GM23338 (cell line): ENCODE measurements around the gene EDEM3. TPM values are rescaled to one million over a fixed set of nuclear protein-coding genes. Genes with fewer than 3 reads are reported as not detected.

ENCODE experiments used
- ATAC-seq: fragments of 200-7000 bp; cut with Tn5 transposase; 3 replicates; pipeline ENCODE4 v1.9.1; 2020
- DNase-seq: peaks from one replicate; pipeline ENCODE4 v3.0.0-alpha.2; 2015; ENCODE audit warnings: low spot score
- H2AFZ ChIP-seq: fragments of 200-600 bp; sonication (generic); 2 replicates; pipeline ENCODE4 v1.8.0; 2016; ENCODE audit warnings: antibody characterized with exemption, mild to moderate bottlenecking, moderate library complexity
- H3F3A ChIP-seq: fragments of 200-600 bp; sonication (generic); replicated peaks from 2 replicates; pipeline ENCODE4 v1.8.0; 2017; ENCODE audit warnings: antibody characterized with exemption, mixed run types, low read depth
- H3K27ac ChIP-seq: fragments of 200-600 bp; sonication (generic); 2 replicates; pipeline ENCODE4 v1.6.1; 2016; ENCODE audit warnings: low read depth
- H3K27me3 ChIP-seq: fragments of 200-600 bp; sonication (generic); 2 replicates; pipeline ENCODE4 v1.8.0; 2016; ENCODE audit warnings: mild to moderate bottlenecking, mixed run types, moderate library complexity; ENCODE audit not compliant: insufficient read depth
- H3K36me3 ChIP-seq: fragments of 200-600 bp; sonication (generic); 2 replicates; pipeline ENCODE4 v1.8.0; 2016; ENCODE audit warnings: mild to moderate bottlenecking; ENCODE audit not compliant: insufficient read depth
- H3K4me1 ChIP-seq: fragments of 200-600 bp; sonication (generic); 2 replicates; pipeline ENCODE4 v1.8.0; 2016; ENCODE audit warnings: mild to moderate bottlenecking, moderate library complexity; ENCODE audit not compliant: insufficient read depth
- H3K4me2 ChIP-seq: fragments of 200-600 bp; sonication (generic); 2 replicates; pipeline ENCODE4 v1.7.1; 2017; ENCODE audit warnings: mixed run types
- H3K4me3 ChIP-seq: fragments of 200-600 bp; sonication (generic); 2 replicates; pipeline ENCODE4 v1.6.1; 2016; ENCODE audit warnings: mixed run types
- H3K79me2 ChIP-seq: fragments of 200-600 bp; sonication (generic); replicated peaks from 2 replicates; pipeline ENCODE4 v1.8.0; 2017; ENCODE audit warnings: mild to moderate bottlenecking; ENCODE audit not compliant: insufficient read depth
- H3K9me2 ChIP-seq: fragments of 200-600 bp; sonication (generic); 2 replicates; pipeline ENCODE4 v1.8.0; 2017; ENCODE audit not compliant: insufficient read depth
- H4K20me1 ChIP-seq: fragments of 200-600 bp; sonication (generic); replicated peaks from 2 replicates; pipeline ENCODE4 v1.8.0; 2017; ENCODE audit warnings: mild to moderate bottlenecking; ENCODE audit not compliant: insufficient read depth
- H3K27ac Mint-ChIP-seq: 2 replicates; pipeline ENCODE4 v1.8.0; 2020; ENCODE audit warnings: inconsistent platforms, mild to moderate bottlenecking, moderate library complexity, mixed read lengths
- H3K27me3 Mint-ChIP-seq: 3 replicates; pipeline ENCODE4 v1.8.0; 2022; ENCODE audit warnings: low read depth, mild to moderate bottlenecking, moderate library complexity, mixed read lengths, inconsistent platforms; ENCODE audit not compliant: insufficient read depth, poor library complexity
- H3K36me3 Mint-ChIP-seq: 3 replicates; pipeline ENCODE4 v1.8.0; 2021; ENCODE audit warnings: low read depth, mild to moderate bottlenecking, inconsistent platforms, moderate library complexity, mixed read lengths
- H3K4me1 Mint-ChIP-seq: 3 replicates; pipeline ENCODE4 v1.8.0; 2020; ENCODE audit warnings: mild to moderate bottlenecking, inconsistent platforms, mixed read lengths
- H3K4me3 Mint-ChIP-seq: 3 replicates; pipeline ENCODE4 v1.8.0; 2021; ENCODE audit warnings: moderate library complexity, mild to moderate bottlenecking, inconsistent platforms, mixed read lengths
- H3K9me3 Mint-ChIP-seq: 3 replicates; pipeline ENCODE4 v1.8.0; 2020; ENCODE audit warnings: moderate library complexity, mild to moderate bottlenecking, inconsistent platforms, mixed read lengths
- CREB1 ChIP-seq: fragments of 250-450 bp; sonication (Bioruptor Pico); IDR thresholded peaks from 2 replicates; pipeline ENCODE4 v1.5.0; 2020; ENCODE audit warnings: low read depth, mild to moderate bottlenecking, moderate library complexity
- EZH2 ChIP-seq: fragments of 200-600 bp; sonication (generic); IDR thresholded peaks from one replicate; pipeline ENCODE4 v1.8.0; 2017; ENCODE audit warnings: antibody characterized with exemption, mild to moderate bottlenecking, low read depth; ENCODE audit not compliant: unreplicated experiment
- EZH2phosphoT487 ChIP-seq: fragments of 200-600 bp; sonication (generic); IDR thresholded peaks from one replicate; pipeline ENCODE4 v1.8.1; 2018; ENCODE audit warnings: antibody characterized with exemption; ENCODE audit not compliant: unreplicated experiment
- JUNB ChIP-seq: IDR thresholded peaks from one replicate; pipeline ENCODE4 v1.6.1; 2016; ENCODE audit warnings: antibody characterized with exemption; ENCODE audit not compliant: unreplicated experiment
- NANOG ChIP-seq: IDR thresholded peaks from 2 replicates; pipeline ENCODE4 v1.6.1; 2016; ENCODE audit warnings: antibody characterized with exemption, borderline replicate concordance
- POLR2AphosphoS5 ChIP-seq: IDR thresholded peaks from 2 replicates; pipeline ENCODE4 v1.6.1; 2016; ENCODE audit warnings: antibody characterized with exemption, low read depth
- STAT1 ChIP-seq: IDR thresholded peaks from one replicate; pipeline ENCODE4 v1.6.1; 2016; ENCODE audit warnings: antibody characterized with exemption; ENCODE audit not compliant: unreplicated experiment
- ZNF114 ChIP-seq: fragments of 250-450 bp; sonication (Bioruptor Pico); IDR thresholded peaks from 2 replicates; pipeline ENCODE4 v1.5.0; 2020; ENCODE audit warnings: mild to moderate bottlenecking, moderate library complexity
- ZNF331 ChIP-seq: fragments of 250-450 bp; sonication (Bioruptor Pico); IDR thresholded peaks from 2 replicates; pipeline ENCODE4 v1.5.0; 2020; ENCODE audit warnings: low read depth, mild to moderate bottlenecking, moderate library complexity
- polyA plus RNA-seq: library from polyadenylated mRNA; unstranded; fragments of >200 nt; fragmentation: Nextera tagmentation; extraction: Ambion mirVana; gene quantifications from 2 replicates; pipeline ENCODE4 v1.2.1, GENCODE V29; 2016
- total RNA-seq: library from RNA; depleted of rRNA; stranded (reverse); fragments of >200 nt; shearing (Covaris generic); gene quantifications from 2 replicates; pipeline ENCODE4 v1.2.3, GENCODE V29; 2014
- TF ChIP-seq, protein P1 (sequence below): fragments of 250-450 bp; sonication (Bioruptor Pico); IDR thresholded peaks from 2 replicates; pipeline ENCODE4 v1.5.0; 2020; ENCODE audit warnings: mild to moderate bottlenecking, moderate library complexity
- TF ChIP-seq, protein P2 (sequence below), 2 experiments: fragments of 200-600 bp in 1 of 2; sonication (generic) in 1 of 2; conservative IDR thresholded peaks; 2 replicates each; pipeline versions ENCODE4 v1.5.1 to v1.6.1; 2016 to 2017; ENCODE audit warnings: antibody characterized with exemption in 2 of 2, low read depth in 2 of 2, mild to moderate bottlenecking in 2 of 2, moderate library complexity in 1 of 2
- TF ChIP-seq, protein P3 (sequence below): IDR thresholded peaks from one replicate; pipeline ENCODE4 v1.6.1; 2018; ENCODE audit warnings: antibody characterized with exemption; ENCODE audit not compliant: unreplicated experiment
- TF ChIP-seq, protein P4 (sequence below): IDR thresholded peaks from 2 replicates; pipeline ENCODE4 v1.6.1; 2016; ENCODE audit warnings: antibody characterized with exemption

Gene EDEM3
- total and polyA plus RNA-seq, 2 experiments from 2014 or later: 4.8 to 11.5 TPM

DNA sequence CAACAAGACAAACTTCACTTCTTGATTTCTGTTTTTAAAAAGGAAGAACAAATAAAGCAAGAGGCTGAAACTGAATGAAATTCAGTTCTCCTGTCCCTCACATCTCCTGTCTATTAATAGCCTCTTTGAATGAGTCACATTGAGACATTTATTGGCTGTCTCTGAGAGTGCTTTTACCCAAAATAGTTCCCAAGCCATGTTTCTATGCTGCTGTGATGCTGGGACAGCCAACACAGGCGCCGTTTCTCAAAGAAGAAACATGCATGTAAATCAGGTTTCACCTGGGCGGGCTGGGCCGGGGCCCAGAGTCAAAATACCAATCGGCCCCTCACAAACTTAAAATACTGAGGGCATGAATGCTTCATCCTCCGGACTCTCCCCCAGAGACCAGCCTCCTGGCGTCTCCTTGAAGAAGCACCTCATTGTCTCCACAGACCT is 105.2 kb downstream of the EDEM3 start (continued):
- TF ChIP-seq, protein P1, sequence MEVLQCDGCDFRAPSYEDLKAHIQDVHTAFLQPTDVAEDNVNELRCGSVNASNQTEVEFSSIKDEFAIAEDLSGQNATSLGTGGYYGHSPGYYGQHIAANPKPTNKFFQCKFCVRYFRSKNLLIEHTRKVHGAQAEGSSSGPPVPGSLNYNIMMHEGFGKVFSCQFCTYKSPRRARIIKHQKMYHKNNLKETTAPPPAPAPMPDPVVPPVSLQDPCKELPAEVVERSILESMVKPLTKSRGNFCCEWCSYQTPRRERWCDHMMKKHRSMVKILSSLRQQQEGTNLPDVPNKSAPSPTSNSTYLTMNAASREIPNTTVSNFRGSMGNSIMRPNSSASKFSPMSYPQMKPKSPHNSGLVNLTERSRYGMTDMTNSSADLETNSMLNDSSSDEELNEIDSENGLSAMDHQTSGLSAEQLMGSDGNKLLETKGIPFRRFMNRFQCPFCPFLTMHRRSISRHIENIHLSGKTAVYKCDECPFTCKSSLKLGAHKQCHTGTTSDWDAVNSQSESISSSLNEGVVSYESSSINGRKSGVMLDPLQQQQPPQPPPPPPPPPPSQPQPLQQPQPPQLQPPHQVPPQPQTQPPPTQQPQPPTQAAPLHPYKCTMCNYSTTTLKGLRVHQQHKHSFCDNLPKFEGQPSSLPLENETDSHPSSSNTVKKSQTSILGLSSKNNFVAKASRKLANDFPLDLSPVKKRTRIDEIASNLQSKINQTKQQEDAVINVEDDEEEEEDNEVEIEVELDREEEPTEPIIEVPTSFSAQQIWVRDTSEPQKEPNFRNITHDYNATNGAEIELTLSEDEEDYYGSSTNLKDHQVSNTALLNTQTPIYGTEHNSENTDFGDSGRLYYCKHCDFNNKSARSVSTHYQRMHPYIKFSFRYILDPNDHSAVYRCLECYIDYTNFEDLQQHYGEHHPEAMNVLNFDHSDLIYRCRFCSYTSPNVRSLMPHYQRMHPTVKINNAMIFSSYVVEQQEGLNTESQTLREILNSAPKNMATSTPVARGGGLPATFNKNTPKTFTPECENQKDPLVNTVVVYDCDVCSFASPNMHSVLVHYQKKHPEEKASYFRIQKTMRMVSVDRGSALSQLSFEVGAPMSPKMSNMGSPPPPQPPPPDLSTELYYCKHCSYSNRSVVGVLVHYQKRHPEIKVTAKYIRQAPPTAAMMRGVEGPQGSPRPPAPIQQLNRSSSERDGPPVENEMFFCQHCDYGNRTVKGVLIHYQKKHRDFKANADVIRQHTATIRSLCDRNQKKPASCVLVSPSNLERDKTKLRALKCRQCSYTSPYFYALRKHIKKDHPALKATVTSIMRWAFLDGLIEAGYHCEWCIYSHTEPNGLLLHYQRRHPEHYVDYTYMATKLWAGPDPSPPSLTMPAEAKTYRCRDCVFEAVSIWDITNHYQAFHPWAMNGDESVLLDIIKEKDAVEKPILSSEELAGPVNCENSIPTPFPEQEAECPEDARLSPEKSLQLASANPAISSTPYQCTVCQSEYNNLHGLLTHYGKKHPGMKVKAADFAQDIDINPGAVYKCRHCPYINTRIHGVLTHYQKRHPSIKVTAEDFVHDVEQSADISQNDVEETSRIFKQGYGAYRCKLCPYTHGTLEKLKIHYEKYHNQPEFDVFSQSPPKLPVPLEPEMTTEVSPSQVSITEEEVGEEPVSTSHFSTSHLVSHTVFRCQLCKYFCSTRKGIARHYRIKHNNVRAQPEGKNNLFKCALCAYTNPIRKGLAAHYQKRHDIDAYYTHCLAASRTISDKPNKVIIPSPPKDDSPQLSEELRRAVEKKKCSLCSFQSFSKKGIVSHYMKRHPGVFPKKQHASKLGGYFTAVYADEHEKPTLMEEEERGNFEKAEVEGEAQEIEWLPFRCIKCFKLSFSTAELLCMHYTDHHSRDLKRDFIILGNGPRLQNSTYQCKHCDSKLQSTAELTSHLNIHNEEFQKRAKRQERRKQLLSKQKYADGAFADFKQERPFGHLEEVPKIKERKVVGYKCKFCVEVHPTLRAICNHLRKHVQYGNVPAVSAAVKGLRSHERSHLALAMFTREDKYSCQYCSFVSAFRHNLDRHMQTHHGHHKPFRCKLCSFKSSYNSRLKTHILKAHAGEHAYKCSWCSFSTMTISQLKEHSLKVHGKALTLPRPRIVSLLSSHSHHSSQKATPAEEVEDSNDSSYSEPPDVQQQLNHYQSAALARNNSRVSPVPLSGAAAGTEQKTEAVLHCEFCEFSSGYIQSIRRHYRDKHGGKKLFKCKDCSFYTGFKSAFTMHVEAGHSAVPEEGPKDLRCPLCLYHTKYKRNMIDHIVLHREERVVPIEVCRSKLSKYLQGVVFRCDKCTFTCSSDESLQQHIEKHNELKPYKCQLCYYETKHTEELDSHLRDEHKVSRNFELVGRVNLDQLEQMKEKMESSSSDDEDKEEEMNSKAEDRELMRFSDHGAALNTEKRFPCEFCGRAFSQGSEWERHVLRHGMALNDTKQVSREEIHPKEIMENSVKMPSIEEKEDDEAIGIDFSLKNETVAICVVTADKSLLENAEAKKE (CRISPR knock-in tag): no peak
- TF ChIP-seq POLR2AphosphoS5: no peak
- TF ChIP-seq CREB1 (CRISPR knock-in tag): no peak

DNA sequence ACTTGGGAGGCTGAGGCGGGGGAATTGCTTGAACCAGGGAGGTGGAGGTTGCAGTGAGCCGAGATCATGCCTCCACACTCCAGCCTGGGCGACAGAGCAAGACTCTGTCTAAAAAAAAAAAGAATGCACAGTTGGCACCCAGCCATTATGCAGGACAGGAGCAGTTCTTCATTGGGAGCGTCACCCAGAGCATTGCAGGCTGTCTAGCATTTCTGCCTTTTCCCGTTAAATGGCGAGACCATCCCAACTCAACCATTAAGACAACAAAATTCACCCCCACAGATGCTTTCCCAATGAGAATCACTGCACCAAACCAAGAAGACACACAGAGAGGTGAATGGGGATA is 105.8 kb downstream of the EDEM3 start:
- Histone ChIP-seq H4K20me1 (no peaks in the 10 kb centered on the region), H3K27ac (no peak overlapping the region), H3K4me3 (no peak overlapping the region), H3K4me2 (no peak overlapping the region), H3K79me2 (no peaks in the 10 kb centered on the region), H3F3A (no peaks in the 10 kb centered on the region), H3K9me2 (no peaks in the 10 kb centered on the region), H3K4me1 (no peaks in the 10 kb centered on the region), H2AFZ (no peak overlapping the region), H3K27me3 (no peaks in the 10 kb centered on the region), H3K36me3 (no peaks in the 10 kb centered on the region; the same call in 1 of the 2 replicates)
- Mint-ChIP-seq H3K27me3 (peaks cover 3% of the 10 kb centered on the region), H3K4me1 (no peaks in the 10 kb centered on the region), H3K36me3 (peaks cover 3% of the 10 kb centered on the region; the same call in 1 of the 3 replicates), H3K9me3 (peaks cover 8% of the 10 kb centered on the region), H3K27ac (no peak overlapping the region), H3K4me3 (no peak overlapping the region)
- DNase-seq (no peak), ATAC-seq (no peak)
- no peak for TF ChIP-seq EZH2phosphoT487
- no peak for TF ChIP-seq NANOG
- TF ChIP-seq, protein P2, sequence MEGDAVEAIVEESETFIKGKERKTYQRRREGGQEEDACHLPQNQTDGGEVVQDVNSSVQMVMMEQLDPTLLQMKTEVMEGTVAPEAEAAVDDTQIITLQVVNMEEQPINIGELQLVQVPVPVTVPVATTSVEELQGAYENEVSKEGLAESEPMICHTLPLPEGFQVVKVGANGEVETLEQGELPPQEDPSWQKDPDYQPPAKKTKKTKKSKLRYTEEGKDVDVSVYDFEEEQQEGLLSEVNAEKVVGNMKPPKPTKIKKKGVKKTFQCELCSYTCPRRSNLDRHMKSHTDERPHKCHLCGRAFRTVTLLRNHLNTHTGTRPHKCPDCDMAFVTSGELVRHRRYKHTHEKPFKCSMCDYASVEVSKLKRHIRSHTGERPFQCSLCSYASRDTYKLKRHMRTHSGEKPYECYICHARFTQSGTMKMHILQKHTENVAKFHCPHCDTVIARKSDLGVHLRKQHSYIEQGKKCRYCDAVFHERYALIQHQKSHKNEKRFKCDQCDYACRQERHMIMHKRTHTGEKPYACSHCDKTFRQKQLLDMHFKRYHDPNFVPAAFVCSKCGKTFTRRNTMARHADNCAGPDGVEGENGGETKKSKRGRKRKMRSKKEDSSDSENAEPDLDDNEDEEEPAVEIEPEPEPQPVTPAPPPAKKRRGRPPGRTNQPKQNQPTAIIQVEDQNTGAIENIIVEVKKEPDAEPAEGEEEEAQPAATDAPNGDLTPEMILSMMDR (conservative IDR thresholded peaks at IDR 0.05; ENCODE audit: low read depth in 2 of 2): no peak
- TF ChIP-seq JUNB: no peak
- TF ChIP-seq ZNF114 (CRISPR knock-in tag): no peak
- TF ChIP-seq, protein P3, sequence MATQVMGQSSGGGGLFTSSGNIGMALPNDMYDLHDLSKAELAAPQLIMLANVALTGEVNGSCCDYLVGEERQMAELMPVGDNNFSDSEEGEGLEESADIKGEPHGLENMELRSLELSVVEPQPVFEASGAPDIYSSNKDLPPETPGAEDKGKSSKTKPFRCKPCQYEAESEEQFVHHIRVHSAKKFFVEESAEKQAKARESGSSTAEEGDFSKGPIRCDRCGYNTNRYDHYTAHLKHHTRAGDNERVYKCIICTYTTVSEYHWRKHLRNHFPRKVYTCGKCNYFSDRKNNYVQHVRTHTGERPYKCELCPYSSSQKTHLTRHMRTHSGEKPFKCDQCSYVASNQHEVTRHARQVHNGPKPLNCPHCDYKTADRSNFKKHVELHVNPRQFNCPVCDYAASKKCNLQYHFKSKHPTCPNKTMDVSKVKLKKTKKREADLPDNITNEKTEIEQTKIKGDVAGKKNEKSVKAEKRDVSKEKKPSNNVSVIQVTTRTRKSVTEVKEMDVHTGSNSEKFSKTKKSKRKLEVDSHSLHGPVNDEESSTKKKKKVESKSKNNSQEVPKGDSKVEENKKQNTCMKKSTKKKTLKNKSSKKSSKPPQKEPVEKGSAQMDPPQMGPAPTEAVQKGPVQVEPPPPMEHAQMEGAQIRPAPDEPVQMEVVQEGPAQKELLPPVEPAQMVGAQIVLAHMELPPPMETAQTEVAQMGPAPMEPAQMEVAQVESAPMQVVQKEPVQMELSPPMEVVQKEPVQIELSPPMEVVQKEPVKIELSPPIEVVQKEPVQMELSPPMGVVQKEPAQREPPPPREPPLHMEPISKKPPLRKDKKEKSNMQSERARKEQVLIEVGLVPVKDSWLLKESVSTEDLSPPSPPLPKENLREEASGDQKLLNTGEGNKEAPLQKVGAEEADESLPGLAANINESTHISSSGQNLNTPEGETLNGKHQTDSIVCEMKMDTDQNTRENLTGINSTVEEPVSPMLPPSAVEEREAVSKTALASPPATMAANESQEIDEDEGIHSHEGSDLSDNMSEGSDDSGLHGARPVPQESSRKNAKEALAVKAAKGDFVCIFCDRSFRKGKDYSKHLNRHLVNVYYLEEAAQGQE: no peak
- TF ChIP-seq STAT1: no peak
- TF ChIP-seq ZNF331 (CRISPR knock-in tag): no peak
- TF ChIP-seq CREB1 (CRISPR knock-in tag): no peak
- TF ChIP-seq, protein P4, sequence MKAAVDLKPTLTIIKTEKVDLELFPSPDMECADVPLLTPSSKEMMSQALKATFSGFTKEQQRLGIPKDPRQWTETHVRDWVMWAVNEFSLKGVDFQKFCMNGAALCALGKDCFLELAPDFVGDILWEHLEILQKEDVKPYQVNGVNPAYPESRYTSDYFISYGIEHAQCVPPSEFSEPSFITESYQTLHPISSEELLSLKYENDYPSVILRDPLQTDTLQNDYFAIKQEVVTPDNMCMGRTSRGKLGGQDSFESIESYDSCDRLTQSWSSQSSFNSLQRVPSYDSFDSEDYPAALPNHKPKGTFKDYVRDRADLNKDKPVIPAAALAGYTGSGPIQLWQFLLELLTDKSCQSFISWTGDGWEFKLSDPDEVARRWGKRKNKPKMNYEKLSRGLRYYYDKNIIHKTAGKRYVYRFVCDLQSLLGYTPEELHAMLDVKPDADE: no peak
- no peak for TF ChIP-seq EZH2
